Activated CD8-positive, alpha-beta T cell treated with anti-CD3 and anti-CD28 coated beads for 36 hours (primary cell): ENCODE results near the gene SINHCAF. TPM values are rescaled to one million over a fixed set of nuclear protein-coding genes. Genes with fewer than 3 reads are reported as not detected.

Experiments
- ATAC-seq: fragments of 200-7000 bp; cut with Tn5 transposase; one replicate; pipeline ENCODE4 v1.10.0; 2021; ENCODE audit warnings: mild to moderate bottlenecking, moderate library complexity
- CTCF ChIA-PET: fragments of 350-600 bp; sonication (Branson Sonifier 250); formaldehyde crosslinking; loops from one replicate; lab custom pipeline; 2021; ENCODE audit warnings: antibody characterized with exemption; lab: Charles Lee
- POLR2A ChIA-PET: fragments of 350-600 bp; sonication (Branson Sonifier 250); formaldehyde crosslinking; loops from one replicate; lab custom pipeline; 2021; ENCODE audit warnings: antibody characterized with exemption; lab: Charles Lee
- DNase-seq: peaks from one replicate; pipeline ENCODE4 v3.0.0-alpha.2; 2020
- H3K27ac Mint-ChIP-seq: one replicate; pipeline ENCODE4 v1.8.0; 2021; ENCODE audit warnings: mild to moderate bottlenecking, mixed read lengths
- H3K27me3 Mint-ChIP-seq: one replicate; pipeline ENCODE4 v1.8.0; 2021; ENCODE audit warnings: mixed read lengths
- H3K36me3 Mint-ChIP-seq: one replicate; pipeline ENCODE4 v1.8.0; 2021; ENCODE audit warnings: low read depth, mixed read lengths
- H3K4me1 Mint-ChIP-seq: one replicate; pipeline ENCODE4 v1.8.0; 2021; ENCODE audit warnings: low read depth, mixed read lengths
- H3K4me3 Mint-ChIP-seq: one replicate; pipeline ENCODE4 v1.8.0; 2021; ENCODE audit warnings: mild to moderate bottlenecking, moderate library complexity, mixed read lengths
- H3K9me3 Mint-ChIP-seq: one replicate; pipeline ENCODE4 v1.8.0; 2021; ENCODE audit warnings: mixed read lengths
- intact Hi-C: fragments of 100-400 bp; cut with micrococcal nuclease; formaldehyde crosslinking; loops from one replicate; pipeline ENCODE4 v1.10.0; 2022
- total RNA-seq, 2 experiments: library from RNA; stranded (reverse); gene quantifications; one replicate each; pipeline ENCODE4 v1.2.3, GENCODE V29; 2021
- TF ChIP-seq, protein P1 (sequence below): fragments of 200-600 bp; IDR thresholded peaks from one replicate; pipeline ENCODE4 v1.8.0; 2022; ENCODE audit warnings: antibody characterized with exemption, mild to moderate bottlenecking

The SINHCAF gene
- total RNA-seq, 2 experiments from 2014 or later, result 171 to 184 TPM

DNA sequence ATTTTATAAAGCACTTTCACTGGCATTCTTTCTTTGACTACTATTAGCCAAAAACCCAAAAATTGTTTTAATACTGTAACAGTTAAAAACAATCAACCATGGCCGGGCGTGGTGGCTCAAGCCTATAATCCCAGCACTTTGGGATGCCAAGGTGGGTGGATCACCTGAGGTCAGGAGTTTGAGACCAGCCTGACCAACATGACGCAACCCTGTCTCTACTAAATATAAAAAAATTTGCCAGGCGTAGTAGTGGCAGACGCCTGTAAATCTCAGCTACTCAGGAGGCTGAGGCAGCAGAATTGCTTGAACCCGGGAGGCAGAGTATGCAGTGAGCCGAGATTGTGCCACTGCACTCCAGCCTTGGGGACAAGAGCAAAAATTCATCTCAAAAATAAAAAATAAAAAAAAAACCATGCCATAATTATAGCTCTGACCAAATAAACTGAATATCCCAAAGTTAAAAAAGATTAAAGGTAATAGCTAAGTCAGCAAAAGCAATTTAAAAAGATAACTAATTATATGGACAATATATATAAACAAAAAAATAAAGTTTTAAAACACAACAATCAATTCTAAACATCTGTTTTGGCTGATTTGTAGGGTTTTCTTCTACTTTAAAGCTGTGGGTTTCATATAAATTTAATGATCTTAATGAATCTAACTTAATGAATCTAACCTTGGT, 10.0 kb downstream of the SINHCAF start:
- no peaks in the 10 kb centered on the region for H3K9me3 Mint-ChIP-seq
- CTCF ChIA-PET, result interaction anchor here (0.6 to 3.5 kb wide), 6 partner anchors 10 to 337 kb away, joined by 3 to 18 read pairs (median 3); no protein-coding TSS in a partner anchor
- no peak for ATAC-seq
- no peak overlapping the region for H3K27ac Mint-ChIP-seq
- H3K4me1 Mint-ChIP-seq, result peaks cover 76% of the 10 kb centered on the region
- peaks cover 60% of the 10 kb centered on the region for H3K36me3 Mint-ChIP-seq
- TF ChIP-seq, protein P1, sequence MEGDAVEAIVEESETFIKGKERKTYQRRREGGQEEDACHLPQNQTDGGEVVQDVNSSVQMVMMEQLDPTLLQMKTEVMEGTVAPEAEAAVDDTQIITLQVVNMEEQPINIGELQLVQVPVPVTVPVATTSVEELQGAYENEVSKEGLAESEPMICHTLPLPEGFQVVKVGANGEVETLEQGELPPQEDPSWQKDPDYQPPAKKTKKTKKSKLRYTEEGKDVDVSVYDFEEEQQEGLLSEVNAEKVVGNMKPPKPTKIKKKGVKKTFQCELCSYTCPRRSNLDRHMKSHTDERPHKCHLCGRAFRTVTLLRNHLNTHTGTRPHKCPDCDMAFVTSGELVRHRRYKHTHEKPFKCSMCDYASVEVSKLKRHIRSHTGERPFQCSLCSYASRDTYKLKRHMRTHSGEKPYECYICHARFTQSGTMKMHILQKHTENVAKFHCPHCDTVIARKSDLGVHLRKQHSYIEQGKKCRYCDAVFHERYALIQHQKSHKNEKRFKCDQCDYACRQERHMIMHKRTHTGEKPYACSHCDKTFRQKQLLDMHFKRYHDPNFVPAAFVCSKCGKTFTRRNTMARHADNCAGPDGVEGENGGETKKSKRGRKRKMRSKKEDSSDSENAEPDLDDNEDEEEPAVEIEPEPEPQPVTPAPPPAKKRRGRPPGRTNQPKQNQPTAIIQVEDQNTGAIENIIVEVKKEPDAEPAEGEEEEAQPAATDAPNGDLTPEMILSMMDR, result no peak
- intact Hi-C loops, result no loop called here
- POLR2A ChIA-PET, result interaction anchor here (0.6 to 1.1 kb wide), 3 partner anchors 8 to 502 kb away, joined by 3 to 6 read pairs (median 3); partner anchors contain the start of gene SINHCAF
- no peak overlapping the region for H3K4me3 Mint-ChIP-seq
- no peaks in the 10 kb centered on the region for H3K27me3 Mint-ChIP-seq
- DNase-seq, result no peak

- ChIA-PET CTCF (interaction anchor here (0.7 to 3.5 kb wide), 4 partner anchors 9 to 338 kb away, joined by 3 to 18 read pairs (median 3); no protein-coding TSS in a partner anchor), POLR2A (interaction anchor here (0.8 to 1.9 kb wide), 2 partner anchors 11 to 101 kb away, joined by 5 to 6 read pairs; partner anchors contain the start of gene SINHCAF)
- Mint-ChIP-seq H3K4me3 (no peak overlapping the region), H3K36me3 (peaks cover 61% of the 10 kb centered on the region), H3K27ac (peak overlapping the region; percentile 32), H3K9me3 (no peaks in the 10 kb centered on the region), H3K27me3 (no peaks in the 10 kb centered on the region), H3K4me1 (peaks cover 73% of the 10 kb centered on the region)
- ATAC-seq (no peak), DNase-seq (no peak)
- intact Hi-C loops, result no loop called here
- TF ChIP-seq, protein P1, result no peak
Measured at GRCh38 chr12:31315044-31315715, 10.8 kb downstream of the SINHCAF start.

DNA sequence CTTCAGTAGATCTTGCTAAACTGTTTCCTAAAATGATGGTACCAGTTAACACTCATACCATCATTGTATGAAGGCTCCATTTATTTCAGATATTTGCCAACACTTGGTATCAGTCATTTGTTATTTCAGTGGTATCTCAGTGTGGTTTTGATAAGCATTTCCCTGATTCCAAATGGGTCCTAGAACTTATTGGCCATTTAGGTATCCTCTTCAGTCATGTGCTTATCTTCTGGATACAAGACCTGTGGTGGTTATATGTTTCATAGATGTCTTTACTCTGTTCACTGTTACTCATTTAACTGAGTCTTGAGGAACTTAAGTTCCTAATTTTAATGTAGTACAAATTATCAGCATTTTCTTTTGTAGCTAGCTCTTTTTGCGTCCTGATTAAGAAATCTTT, 13.5 kb downstream of the SINHCAF start:
- ChIA-PET POLR2A (interaction anchor here (1.7 kb wide), 1 partner anchor 14 kb away, joined by 5 read pairs; no protein-coding TSS in a partner anchor), CTCF (no interaction called here)
- H3K4me1 Mint-ChIP-seq, result peaks cover 64% of the 10 kb centered on the region
- no peaks in the 10 kb centered on the region for H3K27me3 Mint-ChIP-seq
- peaks cover 61% of the 10 kb centered on the region for H3K36me3 Mint-ChIP-seq
- H3K4me3 Mint-ChIP-seq, result no peak overlapping the region
- intact Hi-C loops, result no loop called here
- DNase-seq (no peak), ATAC-seq (no peak)
- no peak overlapping the region for H3K27ac Mint-ChIP-seq
- TF ChIP-seq, protein P1, result no peak
- H3K9me3 Mint-ChIP-seq, result no peaks in the 10 kb centered on the region

DNA sequence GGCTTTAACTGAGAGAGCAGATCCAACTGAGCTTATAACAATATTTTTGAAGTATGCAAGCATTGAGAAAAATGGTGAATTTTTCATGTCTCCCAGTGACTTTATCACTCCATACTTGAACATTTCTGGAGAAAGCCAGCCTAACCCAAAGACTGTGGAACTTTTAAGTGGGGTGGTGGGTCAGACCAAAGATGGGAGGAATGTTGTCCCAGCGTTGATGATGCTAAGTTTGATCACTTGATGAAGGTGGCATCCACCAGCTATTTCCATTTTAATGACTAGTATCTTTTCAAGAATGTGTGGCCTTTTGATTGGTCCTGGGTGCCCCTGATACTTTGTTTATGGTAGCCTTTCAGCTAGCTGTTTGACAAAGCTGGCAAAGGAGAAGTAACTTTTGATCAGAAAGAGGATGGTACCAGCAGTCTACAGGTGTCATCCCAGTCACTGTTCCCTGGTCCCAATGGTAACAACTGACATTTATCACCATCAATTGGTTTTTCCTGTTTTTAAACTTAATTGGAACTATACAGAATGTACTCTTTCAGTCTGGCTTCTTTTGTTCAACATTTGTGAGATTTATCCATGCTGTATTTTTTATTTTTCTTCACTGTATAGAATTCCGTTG, 14.2 kb downstream of the SINHCAF start:
- peaks cover 62% of the 10 kb centered on the region for H3K36me3 Mint-ChIP-seq
- no peak overlapping the region for H3K4me3 Mint-ChIP-seq
- DNase-seq (no peak), ATAC-seq (no peak)
- ChIA-PET POLR2A (interaction anchor here (1.0 to 1.7 kb wide), 3 partner anchors 8 to 15 kb away, joined by 3 to 7 read pairs (median 5); no protein-coding TSS in a partner anchor), CTCF (no interaction called here)
- H3K27me3 Mint-ChIP-seq, result no peaks in the 10 kb centered on the region
- H3K9me3 Mint-ChIP-seq, result no peaks in the 10 kb centered on the region
- TF ChIP-seq, protein P1, result no peak
- H3K27ac Mint-ChIP-seq, result no peak overlapping the region
- H3K4me1 Mint-ChIP-seq, result peaks cover 64% of the 10 kb centered on the region
- intact Hi-C loops, result no loop called here
